OCI-LY7 (cell line): ENCODE results near the gene CCDC127. TPM values are rescaled to one million over a fixed set of nuclear protein-coding genes. Genes with fewer than 3 reads are reported as not detected.

Experiments
- total RNA-seq, 2 experiments: library from RNA; depleted of rRNA in 1 of 2; stranded (reverse); fragments of >200 nt in 1 of 2; shearing (Covaris generic) in 1 of 2; gene quantifications; 2 replicates each; pipeline ENCODE4 v1.2.3, GENCODE V29; 2014 to 2022

CCDC127 gene
- total RNA-seq, 2 experiments from 2014 or later, result 10.8 to 12.4 TPM

Other genes starting within 250 kb of the CCDC127 start
- 0.23 and 0.41 TPM in 2 replicates for gene PLEKHG4B, start 126.0 kb downstream of the CCDC127 start, total RNA-seq (2014; rRNA removed; shearing (Covaris generic))
- gene PLEKHG4B, start 126.0 kb downstream of the CCDC127 start, total RNA-seq (2022), result 0.30 and 0.31 TPM in 2 replicates
- 4.5 and 9.2 TPM in 2 replicates for gene LRRC14B, start 26.7 kb downstream of the CCDC127 start, total RNA-seq (2014; rRNA removed; shearing (Covaris generic))
- gene LRRC14B, start 26.7 kb downstream of the CCDC127 start, total RNA-seq (2022), result 4.4 and 4.9 TPM in 2 replicates
- 147 and 151 TPM in 2 replicates for gene SDHA, start 167 bp upstream of the CCDC127 start, total RNA-seq (2014; rRNA removed; shearing (Covaris generic))
- gene SDHA, start 167 bp upstream of the CCDC127 start, total RNA-seq (2022), result 167 and 175 TPM in 2 replicates
- gene PDCD6, start 53.5 kb upstream of the CCDC127 start, total RNA-seq (2014; rRNA removed; shearing (Covaris generic)), result 113 and 126 TPM in 2 replicates
- gene PDCD6, start 53.5 kb upstream of the CCDC127 start, total RNA-seq (2022), result 107 and 124 TPM in 2 replicates
- 1.2 and 3.4 TPM in 2 replicates for gene AHRR, start 103.6 kb upstream of the CCDC127 start, total RNA-seq (2014; rRNA removed; shearing (Covaris generic))
- 1.4 and 2.2 TPM in 2 replicates for gene AHRR, start 103.6 kb upstream of the CCDC127 start, total RNA-seq (2022)
- gene EXOC3, start 225.0 kb upstream of the CCDC127 start, total RNA-seq (2014; rRNA removed; shearing (Covaris generic)), result 27.4 and 31.0 TPM in 2 replicates
- 58.2 and 58.9 TPM in 2 replicates for gene EXOC3, start 225.0 kb upstream of the CCDC127 start, total RNA-seq (2022)